IPS DF 19.7 (cell line): ENCODE data around the gene TSHB.
A peak's percentile ranks its signal among the peaks of the same experiment; 100 is the strongest.
"Not testable (repeated sequence)": the region's sequence is repeated elsewhere in the genome, so short reads cannot be mapped to it uniquely, and the experiment has no call there.

Source experiments
- DNase-seq: peaks from one replicate; pipeline ENCODE4 v3.0.0-alpha.2; 2013; ENCODE audit warnings: low read depth, low spot score

Gene TSHB

DNA sequence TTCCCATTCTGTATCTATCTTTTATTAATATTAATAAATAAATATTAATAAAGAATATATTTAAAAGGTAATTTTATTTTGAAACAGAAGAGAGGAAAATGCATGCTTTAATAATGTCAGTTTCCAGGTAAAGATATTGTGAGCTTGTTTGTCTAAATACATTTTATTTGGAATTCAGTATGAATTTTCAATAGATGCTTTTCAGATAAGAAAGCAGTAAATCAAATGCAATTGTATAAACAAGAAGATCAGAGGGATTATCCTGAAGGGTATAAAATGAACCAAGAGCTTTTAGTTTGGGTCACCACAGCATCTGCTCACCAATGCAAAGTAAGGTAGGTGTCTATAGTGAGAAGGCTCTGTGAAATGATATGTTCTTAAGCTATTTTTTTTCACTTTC lies at the start of gene TSHB:
TSS of gene TSHB (plus strand) at position 301 of the 400 bp plus-strand sequence. CDS start 3,537 bp downstream, outside the sequence.
- DNase-seq: no peak

DNA sequence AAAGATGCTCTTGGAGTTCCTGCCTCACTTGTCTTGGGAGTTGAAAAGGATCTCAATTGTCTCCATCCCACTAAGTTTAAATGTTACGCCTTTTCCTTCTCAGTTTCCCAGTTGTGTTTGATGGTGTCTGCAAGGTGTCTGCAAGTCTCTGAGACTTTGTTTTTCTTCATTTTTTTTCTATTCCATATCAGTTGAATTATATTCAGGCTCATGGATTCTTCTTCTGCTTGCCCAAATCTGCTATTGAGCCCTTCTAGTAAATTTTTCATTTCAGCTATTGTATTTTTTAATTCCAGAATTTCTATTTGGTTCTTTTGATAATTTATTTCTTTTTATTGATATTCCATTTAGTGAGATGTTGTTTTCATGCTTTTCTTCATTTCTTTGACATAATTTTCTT lies 47.4 kb upstream of the TSHB start:
- no peak for DNase-seq

DNA sequence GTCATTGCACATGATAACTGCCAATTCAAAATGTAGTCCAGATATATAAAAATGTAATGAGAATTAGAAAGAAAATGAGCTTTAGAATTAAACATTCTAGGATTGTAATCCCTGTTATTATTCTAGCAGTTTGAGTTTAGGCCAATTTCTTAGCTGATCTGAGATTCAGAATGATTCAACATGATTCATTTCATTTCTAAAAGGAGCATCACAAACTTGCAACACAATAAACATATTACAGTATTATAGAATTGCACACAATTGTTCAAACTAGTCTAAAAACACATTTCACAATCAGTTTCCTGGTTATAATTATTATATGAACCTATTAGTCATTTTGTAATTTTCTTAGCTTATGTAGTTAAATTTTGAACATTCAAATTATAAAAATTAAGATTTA lies 43.3 kb upstream of the TSHB start:
- DNase-seq: no peak

DNA sequence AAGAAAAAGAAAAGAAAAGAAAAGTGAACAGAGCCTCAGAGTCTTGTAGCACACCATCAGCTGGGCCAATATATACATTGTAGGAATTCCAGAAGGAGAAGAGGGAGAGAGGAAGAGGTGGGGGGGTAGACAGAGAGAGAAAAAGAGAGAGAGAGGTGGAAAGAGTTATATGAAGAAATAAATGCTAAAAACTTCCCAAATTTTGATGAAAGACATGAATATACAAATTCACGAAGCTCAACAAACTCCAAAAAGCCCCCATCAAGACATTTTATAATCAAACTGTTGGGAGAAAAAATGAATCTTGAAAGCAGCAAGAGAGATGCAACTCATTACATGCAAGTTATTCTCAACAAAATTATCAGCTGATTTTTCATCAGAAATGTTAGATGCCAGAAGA lies 41.5 kb upstream of the TSHB start:
- DNase-seq: no peak

DNA sequence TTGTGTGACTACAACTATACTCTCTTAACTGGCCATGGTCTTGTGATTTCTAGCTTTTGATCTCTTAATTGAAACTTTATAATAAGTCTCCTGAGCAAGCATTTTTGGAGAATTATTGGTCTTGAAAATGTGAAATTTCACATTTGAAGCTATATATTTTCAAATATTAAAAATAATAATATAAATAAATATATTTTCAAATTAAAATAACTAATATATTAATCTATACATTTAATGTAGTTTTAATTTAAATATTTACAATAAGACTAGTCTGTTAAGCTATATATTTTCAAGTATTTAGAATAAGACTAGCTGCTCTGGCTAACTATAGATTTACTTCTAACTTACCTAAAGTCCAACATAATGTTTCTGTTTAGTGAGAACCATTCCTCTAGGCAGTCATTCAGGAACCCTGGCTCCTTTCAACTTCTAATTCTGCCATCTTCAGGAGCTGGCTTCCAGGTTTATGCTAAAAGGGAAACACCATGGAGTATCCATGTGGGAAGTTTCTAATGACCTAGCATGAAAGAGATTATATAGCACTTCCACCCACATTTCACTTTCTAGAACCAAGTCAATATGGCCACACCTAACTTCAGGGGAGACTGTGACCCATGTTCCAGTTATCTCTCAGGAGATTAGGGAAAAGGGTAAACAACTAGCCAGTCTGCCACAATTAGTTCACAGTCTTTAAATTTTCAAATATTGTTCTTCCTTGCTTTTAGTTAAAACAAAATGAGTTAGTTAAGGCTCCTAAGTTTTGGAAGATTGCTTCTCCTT lies 31.9 kb upstream of the TSHB start:
- no peak for DNase-seq

DNA sequence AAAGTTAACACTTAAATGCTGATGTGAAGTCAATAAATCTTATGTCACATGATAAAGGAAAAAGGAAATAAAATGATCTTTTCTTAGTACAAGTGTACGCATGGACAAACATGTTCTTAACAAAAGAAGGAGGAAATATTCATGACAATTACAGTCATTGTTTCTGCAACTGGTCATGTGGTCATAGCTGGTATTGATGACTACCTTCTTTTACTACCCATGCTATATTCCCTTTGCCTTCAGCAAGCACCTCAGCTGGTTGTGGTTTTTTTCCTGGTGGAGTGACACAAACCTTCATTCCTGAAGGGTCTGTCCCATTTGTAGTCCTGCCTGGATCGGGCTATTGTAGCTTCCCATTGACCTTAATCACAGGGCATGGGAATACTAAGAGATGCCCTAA lies 23.4 kb upstream of the TSHB start:
- no peak for DNase-seq

DNA sequence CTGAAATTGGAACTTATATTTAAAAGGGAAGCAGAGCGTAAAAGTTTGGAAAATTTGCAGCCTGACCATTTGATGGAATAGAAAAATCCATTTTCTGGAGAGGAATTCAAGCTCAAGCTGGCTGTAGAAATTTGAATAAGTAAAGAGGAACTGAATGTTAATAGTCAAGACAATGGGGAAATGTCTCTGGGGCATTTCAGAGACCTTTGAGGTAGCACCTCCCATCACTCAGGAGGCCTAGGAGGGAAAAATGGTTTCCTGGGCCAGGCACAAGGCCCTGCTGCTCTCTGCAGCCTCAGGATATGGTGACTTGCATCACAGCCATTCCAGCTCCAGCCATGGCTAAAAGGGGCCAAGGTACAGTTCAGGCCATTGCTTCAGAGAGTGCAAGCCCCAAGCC lies 17.6 kb upstream of the TSHB start:
- no peak for DNase-seq

DNA sequence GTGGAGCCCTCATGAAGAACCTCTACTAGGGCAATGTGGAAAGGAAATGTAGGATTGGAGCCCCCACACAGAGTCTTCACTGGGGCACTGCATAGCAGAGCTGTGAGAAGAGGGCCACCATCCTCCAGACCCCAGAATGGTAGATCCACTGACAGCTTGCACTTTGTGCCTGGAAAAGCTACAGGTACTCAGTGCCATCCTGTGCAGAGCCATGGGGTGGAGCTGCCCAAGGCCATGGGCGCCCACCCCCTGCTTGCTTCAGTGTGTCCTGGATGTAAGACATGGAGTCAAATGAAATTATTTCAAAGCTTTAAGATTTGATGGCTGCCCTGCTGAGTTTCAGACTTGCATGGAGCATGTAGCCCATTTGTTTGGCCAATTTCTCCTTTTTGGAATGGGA lies 17.2 kb upstream of the TSHB start:
- DNase-seq: no peak

DNA sequence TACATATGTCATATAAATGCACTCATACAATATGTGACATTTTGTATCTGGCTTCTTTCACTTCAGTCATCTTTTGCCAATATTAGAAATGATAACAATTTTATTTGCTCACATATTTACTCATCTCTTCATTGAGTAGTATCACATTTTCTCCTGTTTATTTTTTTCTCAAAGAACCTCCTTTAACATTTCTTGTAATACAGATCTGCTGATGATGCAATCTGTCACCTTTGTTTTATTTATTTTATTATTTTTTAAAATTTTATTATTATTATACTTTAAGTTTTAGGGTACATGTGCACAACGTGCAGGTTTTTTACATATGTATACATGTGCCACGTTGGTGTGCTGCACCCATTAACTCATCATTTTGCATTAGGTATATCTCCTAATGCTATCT lies 15.8 kb upstream of the TSHB start:
- no peak for DNase-seq

DNA sequence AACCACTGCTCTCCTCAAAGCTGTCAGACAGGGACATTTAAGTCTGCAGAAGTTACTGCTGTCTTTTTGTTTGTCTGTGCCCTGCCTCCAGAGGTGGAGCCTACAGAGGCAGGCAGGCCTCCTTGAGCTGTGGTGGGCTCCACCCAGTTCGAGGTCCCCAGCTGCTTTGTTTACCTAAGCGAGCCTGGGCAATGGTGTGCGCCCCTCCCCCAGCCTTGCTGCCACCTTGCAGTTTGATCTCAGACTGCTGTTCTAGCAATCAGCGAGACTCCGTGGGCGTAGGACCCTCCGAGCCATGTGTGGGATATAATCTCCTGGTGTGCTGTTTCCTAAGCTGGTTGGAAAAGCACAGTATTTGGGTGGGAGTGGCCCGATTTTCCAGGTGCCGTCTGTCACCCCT lies 10.1 kb upstream of the TSHB start:
- DNase-seq: not testable (repeated sequence)

DNA sequence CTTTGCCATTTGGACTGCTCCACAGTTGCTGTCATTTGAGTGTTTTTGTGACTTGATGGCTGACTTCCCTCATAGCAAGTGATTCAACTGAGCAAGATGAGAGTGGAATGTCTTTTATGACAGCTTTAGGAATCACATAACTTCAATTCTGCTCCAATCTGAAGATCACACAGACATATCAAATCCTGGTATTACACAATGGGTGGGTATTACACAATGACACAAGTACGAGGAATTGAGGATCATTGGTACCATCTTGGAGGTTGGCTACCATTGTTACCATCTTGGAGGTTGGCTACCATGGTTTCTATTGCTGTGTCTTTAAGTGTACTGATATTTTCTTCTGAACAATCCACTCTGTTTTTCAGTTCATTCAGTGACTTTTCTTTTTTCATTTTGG lies 8.5 kb upstream of the TSHB start:
- DNase-seq: no peak

DNA sequence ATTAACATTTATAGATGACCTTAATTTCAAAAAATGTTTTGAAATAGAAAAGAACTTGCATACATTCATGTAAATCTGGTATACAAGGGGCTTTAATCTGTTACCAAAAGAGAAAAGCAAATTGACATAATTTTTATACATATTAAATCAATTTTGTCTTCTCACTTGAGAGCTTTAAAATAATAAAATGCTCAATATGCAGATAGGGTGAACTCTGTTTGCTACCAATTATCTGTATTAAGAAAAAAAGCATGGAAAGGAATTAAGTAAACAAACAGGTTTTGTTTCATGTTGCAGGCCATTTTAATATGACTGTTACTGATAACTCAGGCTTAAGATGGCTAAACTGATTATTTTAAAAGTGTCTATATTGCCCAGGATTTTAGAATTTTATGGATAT lies 6.0 kb upstream of the TSHB start:
- DNase-seq: no peak

DNA sequence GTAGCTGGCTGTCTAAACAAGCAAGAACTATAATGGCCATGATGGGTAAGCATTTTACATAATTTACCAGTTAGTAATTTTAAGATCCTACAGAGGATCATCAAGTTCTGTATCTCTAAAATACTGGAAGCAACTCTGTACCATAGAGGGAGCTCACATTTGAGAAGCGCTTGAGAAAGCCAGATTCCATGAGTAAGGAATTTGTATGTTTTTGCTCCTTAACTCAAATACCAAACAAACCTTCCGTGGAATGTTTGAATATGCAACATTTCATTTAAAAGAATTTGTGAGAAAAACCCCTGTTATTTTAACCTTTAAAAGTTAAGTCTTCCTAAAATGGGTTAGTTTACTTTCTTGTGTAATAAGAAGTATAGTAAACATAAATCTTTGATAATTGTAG lies 2.0 kb downstream of the TSHB start:
- no peak for DNase-seq

DNA sequence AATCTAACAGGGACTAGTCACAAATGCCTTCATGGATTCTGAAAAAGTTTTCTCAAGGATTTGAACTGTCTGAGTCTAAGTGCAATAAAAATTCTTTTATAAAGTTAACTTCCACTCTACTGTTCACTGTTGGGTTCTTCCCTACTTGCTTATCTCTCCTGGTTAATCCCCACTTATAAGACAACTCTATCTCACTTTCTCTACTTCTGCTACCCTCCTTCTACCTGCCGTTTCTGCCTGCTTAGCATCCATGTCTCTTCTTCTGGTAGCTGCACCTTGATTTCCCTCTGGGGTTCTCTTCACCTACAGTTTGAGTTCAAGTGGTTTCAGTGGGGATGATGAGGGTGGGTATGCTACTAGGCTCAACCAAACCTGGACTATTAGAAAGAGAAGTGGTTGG lies 6.0 kb downstream of the TSHB start:
- no peak for DNase-seq

DNA sequence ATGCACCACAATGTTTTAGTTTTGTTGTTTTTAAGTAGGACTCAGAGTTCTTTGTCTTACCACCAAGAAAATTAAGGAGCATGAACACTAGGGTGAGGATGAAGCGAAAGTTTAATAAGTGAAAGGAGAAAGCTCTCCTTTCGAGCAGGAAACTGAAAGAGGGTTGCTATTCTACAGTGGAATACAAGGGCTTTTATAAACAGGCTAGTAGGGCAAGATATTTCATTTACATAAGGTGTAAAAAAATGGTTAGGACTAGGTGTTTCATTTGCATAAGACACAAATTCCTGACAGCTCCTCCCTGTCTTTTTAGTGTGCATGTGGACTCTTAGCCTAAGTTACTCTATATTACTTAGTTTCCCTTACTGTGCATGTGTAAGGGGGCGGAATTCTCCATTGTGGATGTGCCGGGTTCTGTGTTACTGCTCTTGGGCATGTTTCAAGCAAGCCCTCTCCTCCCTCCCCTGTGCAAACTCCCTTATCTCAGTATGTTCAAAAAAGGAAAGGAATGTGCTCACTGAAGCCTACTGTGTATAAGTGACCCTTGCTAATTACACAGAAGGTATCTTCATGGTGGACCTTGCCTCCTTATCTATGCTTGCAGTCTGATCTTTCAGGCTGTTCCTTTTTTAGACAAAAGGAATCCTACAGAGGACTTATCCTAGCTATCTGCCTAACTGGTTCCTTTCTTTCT lies 7.3 kb downstream of the TSHB start:
- no peak for DNase-seq

DNA sequence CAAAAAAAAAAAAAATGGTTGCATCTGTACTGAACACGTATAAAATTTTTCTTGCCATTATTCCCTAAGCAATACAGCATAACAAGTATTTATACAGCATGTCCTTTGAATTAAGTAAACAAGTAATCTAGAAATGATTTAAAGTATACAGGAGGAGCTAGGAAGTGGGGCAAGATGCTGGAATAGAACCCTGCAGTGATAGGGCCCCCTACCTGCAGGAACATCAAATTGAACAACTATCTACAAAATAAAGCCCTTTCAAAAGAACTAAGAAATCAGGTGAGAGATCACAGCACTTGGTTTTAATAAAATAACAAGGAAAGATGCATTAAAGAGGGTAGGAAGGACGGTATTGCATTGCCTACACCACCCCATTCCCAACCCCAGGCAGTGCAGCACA lies 10.9 kb downstream of the TSHB start:
- no peak for DNase-seq

DNA sequence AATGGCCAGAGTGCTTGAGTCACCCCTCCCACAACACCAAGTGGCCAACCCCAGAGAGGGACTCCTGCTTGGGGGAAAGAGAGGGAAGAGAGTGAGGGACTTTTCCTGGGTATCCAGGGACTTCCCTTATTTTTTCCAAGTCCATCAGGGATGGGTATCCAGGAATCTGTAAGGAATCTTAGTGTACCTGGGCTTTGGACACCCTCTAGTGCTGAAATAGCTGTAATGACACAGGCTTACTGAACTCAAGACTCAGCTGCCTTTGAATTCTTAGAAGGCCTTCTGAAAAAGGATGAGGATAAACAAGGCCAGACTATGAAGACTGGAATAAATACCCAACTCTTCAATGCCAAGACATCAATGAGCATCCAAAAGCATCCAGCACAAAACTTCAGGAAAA lies 12.0 kb downstream of the TSHB start:
- DNase-seq: peak; percentile 17

DNA sequence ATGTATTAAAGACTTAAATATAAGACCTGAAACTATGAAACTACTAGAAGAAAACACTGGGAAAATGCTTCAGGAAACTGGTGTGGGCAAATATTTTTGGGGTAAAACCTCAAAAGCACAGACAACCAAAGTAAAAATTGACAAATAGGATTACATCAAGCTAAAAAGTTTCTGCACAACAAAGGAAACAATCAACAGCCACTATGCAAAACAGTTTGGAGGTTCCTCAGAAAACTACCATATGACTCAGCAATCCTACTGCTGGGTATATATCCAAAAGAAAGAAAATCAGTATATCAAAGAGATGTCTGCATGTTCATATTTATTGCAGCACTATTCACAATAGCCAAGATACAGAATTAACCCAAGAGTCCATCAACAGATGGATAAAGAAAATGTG lies 17.1 kb downstream of the TSHB start:
- no peak for DNase-seq

DNA sequence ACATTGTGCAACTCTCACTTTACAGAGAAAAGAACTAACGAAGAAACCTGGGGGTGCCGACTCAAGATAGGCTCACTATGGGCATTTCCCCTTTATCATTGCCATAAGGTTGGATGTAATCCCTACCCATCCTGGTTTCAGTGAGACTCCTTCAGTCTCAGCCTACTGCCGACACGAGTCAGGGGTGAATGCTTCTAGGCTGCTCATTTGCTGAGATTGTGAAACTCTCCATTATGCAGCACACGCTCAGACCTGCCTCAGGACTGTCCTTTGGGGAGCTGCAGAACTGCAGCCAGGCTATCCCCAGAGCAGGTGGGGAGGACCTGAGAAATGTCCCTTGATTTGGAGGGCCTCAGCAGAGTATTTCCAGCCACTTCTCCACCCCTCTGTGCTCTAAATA lies 22.2 kb downstream of the TSHB start:
- no peak for DNase-seq

DNA sequence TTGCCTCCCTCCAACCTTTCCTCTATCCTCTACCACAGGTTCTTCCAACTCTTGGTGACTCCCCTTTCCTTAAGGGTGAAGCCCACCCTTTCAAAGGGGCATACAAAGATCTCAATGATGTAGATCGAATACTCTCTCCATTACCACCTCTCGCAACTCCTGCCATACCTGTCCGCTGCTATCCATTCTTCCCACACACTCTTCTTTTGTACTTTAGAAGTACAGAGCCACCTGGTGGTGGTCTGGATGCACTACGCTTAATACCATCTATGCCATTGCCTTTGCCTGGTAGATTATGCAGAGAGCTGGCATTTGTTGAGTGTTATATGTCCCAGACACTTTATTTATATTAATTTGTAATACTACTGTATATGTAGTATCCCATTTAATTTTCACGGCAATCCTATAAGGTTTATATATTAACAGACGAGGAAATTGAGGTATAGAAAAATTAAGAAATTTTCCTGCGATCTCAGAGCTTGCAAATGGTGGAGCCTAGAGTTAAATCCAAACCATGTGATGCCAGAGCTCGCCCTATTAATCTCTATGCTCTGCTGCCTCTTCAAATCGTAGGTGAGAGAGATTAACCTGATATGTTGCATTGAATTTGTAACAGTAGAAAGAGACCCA lies 22.9 kb downstream of the TSHB start:
- peak; percentile 25 for DNase-seq

DNA sequence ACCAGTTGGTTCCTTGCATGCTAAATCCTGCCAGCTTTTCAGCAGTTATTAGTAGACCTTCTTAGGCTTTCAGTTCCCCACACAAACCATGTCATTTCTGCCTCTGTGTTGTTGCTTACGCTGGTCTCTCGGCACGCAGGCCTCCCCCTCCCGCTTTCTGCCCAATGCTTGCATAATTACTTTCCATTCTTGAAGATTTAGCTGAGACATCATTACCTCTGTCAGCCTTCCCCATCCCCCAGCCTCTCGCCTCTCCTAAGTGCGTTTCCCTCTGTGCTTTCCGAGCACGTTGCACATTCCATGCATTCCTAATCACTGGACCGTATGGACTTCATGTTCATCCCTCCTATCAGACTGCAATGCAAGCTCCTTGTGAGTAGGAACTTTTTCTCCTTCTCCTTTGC lies 26.8 kb downstream of the TSHB start:
- DNase-seq: peak; percentile 30

DNA sequence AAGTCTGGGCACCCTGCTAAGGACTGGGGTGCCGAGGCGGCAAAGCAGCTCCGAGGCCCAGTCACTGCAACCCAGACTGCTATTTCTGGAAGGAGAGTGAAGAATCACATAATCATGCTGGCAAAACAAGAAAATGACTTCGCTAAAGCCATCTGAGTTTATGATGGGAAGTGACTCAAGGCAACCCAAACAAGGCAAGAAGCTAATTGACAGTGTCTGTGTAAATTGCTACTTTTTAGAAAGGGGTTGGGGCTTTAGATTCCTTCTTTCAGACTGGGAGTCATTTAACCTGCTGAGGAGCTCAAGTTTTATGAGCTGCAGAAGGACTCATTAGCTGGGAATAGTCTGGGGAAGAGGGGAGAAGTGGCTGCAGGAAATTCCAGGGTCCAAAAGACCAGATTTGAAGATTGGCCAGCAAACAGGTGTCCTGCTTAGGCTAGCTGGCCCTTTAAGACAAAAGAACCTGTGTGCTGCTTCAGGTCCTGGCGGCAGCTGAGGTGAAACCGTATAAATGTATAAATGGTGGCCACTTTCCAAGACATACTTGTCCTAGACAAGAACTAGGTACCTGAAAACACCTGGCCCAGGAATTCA lies 28.1 kb downstream of the TSHB start:
- no peak for DNase-seq

DNA sequence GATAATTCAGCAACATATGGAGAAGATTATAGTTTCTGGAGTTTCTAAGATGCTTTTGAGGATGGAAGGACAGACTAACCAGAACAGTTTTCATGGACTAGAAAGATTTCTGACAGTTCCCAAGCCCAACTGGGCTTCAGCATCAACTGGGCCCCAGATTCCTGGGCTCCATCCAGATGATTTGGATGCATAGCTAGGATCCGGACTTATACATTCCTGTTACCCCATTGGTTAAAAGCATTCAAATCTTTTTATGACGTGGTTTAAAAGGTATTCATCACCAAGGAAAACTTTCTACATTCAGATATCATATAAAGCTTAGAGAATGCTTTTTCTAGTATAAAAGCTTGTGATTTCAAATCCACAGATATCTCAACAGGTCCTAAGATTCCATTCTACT lies 29.7 kb downstream of the TSHB start:
- no peak for DNase-seq
